ENCODE data around the gene FAM72D.
"Not testable (repeated sequence)": the region's sequence is repeated elsewhere in the genome, so short reads cannot be mapped to it uniquely, and the experiment has no call there.

FAM72D gene

GRCh38 chr1:145155873-145156272 is 60.1 kb downstream of the FAM72D start:
- not testable (repeated sequence) for DNase-seq

- peak; percentile 28 for DNase-seq
Observed at GRCh38 chr1:145156891-145157610, 61.3 kb downstream of the FAM72D start.

DNA sequence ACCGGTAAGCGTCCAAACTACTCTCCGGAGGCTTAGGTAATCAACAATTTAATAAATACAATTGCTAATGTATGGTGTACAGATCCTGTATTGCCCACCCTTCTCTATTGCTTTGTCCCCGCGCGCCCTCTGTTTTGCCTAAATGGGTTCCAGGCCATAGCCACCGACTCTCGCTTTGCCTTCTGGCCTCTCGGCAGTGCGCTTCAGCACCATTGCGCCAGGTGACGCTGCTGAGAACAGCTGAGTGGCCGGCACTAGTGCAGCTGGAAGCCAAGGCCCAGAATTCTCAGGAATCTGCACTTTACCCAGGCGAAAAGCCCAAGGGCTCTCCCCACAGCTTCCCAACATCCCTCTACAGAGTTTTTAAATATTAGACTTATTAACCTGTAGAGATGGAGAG is 61.9 kb downstream of the FAM72D start:
- not testable (repeated sequence) for DNase-seq

DNA sequence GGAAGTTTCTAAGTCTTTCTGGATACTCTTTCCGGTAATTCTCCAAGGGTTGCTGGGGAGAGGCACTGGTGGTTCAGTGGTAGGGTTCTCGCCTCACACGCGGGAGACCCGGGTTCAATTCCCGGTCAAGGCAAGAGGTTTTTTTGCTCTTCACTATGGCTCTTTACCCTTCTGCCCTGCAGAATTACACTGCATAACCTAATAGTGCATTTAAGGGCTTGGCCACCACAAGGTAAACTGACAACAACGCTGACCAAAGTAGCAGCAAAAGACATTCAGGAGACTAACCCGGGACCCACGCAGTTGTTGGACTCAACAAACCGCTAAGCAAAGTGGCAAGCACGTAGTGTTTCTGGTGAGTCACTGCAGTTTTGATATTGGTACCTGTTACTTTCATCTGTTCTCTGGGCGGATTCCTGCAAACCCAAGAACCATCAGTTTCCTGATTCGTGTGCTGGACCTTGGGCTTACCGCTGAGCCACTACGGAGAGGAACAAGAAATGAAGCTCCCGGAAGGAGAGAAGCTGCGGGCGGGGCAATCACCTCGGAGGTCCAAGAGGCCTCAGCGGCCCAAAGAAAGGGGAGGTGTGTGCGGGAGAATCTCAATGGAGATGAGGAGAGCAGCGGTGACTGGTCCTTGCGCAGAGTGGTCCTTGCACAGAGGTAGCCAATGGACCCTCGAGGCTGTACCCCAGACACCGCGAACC is 65.4 kb downstream of the FAM72D start:
- not testable (repeated sequence) for DNase-seq

All from HCEC 1CT (cell line).